GM18517 (cell line): ENCODE data around the gene IRX6.

ENCODE experiments used
- ATAC-seq: cut with Tn5 transposase; IDR thresholded peaks from one replicate; pipeline ENCODE4 v1.9.1; 2021; ENCODE audit warnings: mild to moderate bottlenecking, moderate library complexity; ENCODE audit not compliant: unreplicated experiment

IRX6 gene

GRCh38 chr16:55322327-55322726 lies 1.7 kb upstream of the IRX6 start:
- no peak for ATAC-seq

- ATAC-seq: no peak
Observed at GRCh38 chr16:55324285-55325079, 479 bp downstream of the IRX6 start.

- no peak for ATAC-seq
Observed at GRCh38 chr16:55325080-55325447, 1.1 kb downstream of the IRX6 start.

- ATAC-seq: no peak
Observed at GRCh38 chr16:55325458-55326109, 1.6 kb downstream of the IRX6 start.

GRCh38 chr16:55326261-55327092 lies 2.5 kb downstream of the IRX6 start:
- no peak for ATAC-seq

- no peak for ATAC-seq
Observed at GRCh38 chr16:55328611-55329569, 4.9 kb downstream of the IRX6 start.

GRCh38 chr16:55329791-55330428 lies 5.9 kb downstream of the IRX6 start:
- no peak for ATAC-seq

GRCh38 chr16:55330781-55331647 lies 7.0 kb downstream of the IRX6 start:
- ATAC-seq: no peak

GRCh38 chr16:55331648-55332185 lies 7.7 kb downstream of the IRX6 start:
- ATAC-seq: no peak

- ATAC-seq: peak; percentile 58
Observed at GRCh38 chr16:55333684-55334083, 9.7 kb downstream of the IRX6 start.

GRCh38 chr16:55338646-55339045 lies 14.6 kb downstream of the IRX6 start:
- no peak for ATAC-seq

GRCh38 chr16:55340445-55340844 lies 16.4 kb downstream of the IRX6 start:
- ATAC-seq: no peak

- no peak for ATAC-seq
Observed at GRCh38 chr16:55341681-55342080, 17.7 kb downstream of the IRX6 start.

- ATAC-seq: no peak
Observed at GRCh38 chr16:55346475-55346874, 22.5 kb downstream of the IRX6 start.

- ATAC-seq: no peak
Observed at GRCh38 chr16:55349867-55350266, 25.9 kb downstream of the IRX6 start.

- no peak for ATAC-seq
Observed at GRCh38 chr16:55350984-55351383, 27.0 kb downstream of the IRX6 start.

- ATAC-seq: no peak
Observed at GRCh38 chr16:55351936-55352335, 27.9 kb downstream of the IRX6 start.

- ATAC-seq: no peak
Observed at GRCh38 chr16:55357241-55357640, 33.2 kb downstream of the IRX6 start.

- no peak for ATAC-seq
Observed at GRCh38 chr16:55359946-55360345, 35.9 kb downstream of the IRX6 start.
